ENCODE measurements around the gene CARD6.
"Not testable (repeated sequence)": the region's sequence is repeated elsewhere in the genome, so short reads cannot be mapped to it uniquely, and the experiment has no call there.

CARD6 gene

GRCh38 chr5:40841068-40841805 lies at the start of gene CARD6:
TSS of gene CARD6 (plus strand) at chr5:40841367. CDS start at chr5:40841383, 16 bp downstream.
- Histone ChIP-seq H3K4me3 (peak within 1 kb of the TSS in 9 of 10 experiments; percentile 9 to 69 (median 52); a peak in 16 of 20 replicates), H3K36me3 (peaks cover 0 to 26% (median 0%) of the 10 kb centered on the region in 11 experiments; a peak in 6 of 22 replicates), H4K20me1 (no peaks in the 10 kb centered on the region), H3K27me3 (peaks cover 0 to 22% (median 9%) of the 10 kb centered on the region in 11 experiments; a peak in 9 of 22 replicates), H3K27ac (peak within 1 kb of the TSS in 10 of 11 experiments; percentile 39 to 97 (median 76); a peak in 19 of 22 replicates), H3K4me1 (peaks cover 0 to 43% (median 12%) of the 10 kb centered on the region in 10 experiments; a peak in 17 of 20 replicates), H3K9ac (peak within 1 kb of the TSS in 10 of 11 experiments; percentile 16 to 95 (median 72); a peak in 19 of 22 replicates), H3K4me2 (peak within 1 kb of the TSS; percentile 42 to 96 (median 66)), H3K9me3 (replicated peaks in 1 of 11) (peaks cover 0 to under 1% (median 0%) of the 10 kb centered on the region in 11 experiments; a peak in 4 of 22 replicates)
- no peak for TF ChIP-seq Cebpa-rat (IDR thresholded peaks at IDR 0.05)

- Histone ChIP-seq H3K9ac (no peak overlapping the region), H3K27me3 (no peaks in the 10 kb centered on the region), H3K36me3 (peaks cover 15 to 72% (median 52%) of the 10 kb centered on the region in 11 experiments), H3K4me1 (peaks cover 9 to 30% (median 15%) of the 10 kb centered on the region in 10 experiments), H3K4me3 (no peak overlapping the region), H3K9me3 (replicated peaks in 1 of 11) (peaks cover 15 to 36% (median 24%) of the 10 kb centered on the region in 11 experiments), H3K4me2 (no peak overlapping the region), H4K20me1 (peaks cover 30 to 96% (median 81%) of the 10 kb centered on the region in 11 experiments; a peak in 21 of 22 replicates), H3K27ac (no peak overlapping the region)
- TF ChIP-seq Cebpa-rat (IDR thresholded peaks at IDR 0.05): no peak
Observed at GRCh38 chr5:40791715-40792139, 49.4 kb upstream of the CARD6 start.

- not testable (repeated sequence) for H3K27ac ChIP-seq, H3K9ac ChIP-seq, H3K27me3 ChIP-seq, H3K4me2 ChIP-seq, H3K4me3 ChIP-seq
- Histone ChIP-seq H4K20me1 (peaks cover 30 to 92% (median 85%) of the 10 kb centered on the region in 11 experiments; a peak in 21 of 22 replicates), H3K36me3 (peaks cover 13 to 63% (median 45%) of the 10 kb centered on the region in 11 experiments), H3K9me3 (replicated peaks in 1 of 11) (peaks cover 13 to 27% (median 16%) of the 10 kb centered on the region in 11 experiments), H3K4me1 (peaks cover 12 to 33% (median 18%) of the 10 kb centered on the region in 10 experiments)
Observed at GRCh38 chr5:40792691-40793090, 48.5 kb upstream of the CARD6 start.

- Histone ChIP-seq H3K4me1 (peaks cover 19 to 38% (median 24%) of the 10 kb centered on the region in 10 experiments), H4K20me1 (peaks cover 30 to 75% (median 72%) of the 10 kb centered on the region in 11 experiments; a peak in 21 of 22 replicates), H3K36me3 (peaks cover 0 to 47% (median 31%) of the 10 kb centered on the region in 11 experiments; a peak in 17 of 22 replicates), H3K9me3 (replicated peaks in 1 of 11) (peaks cover 0 to 10% (median 0%) of the 10 kb centered on the region in 11 experiments; a peak in 4 of 22 replicates)
- not testable (repeated sequence) for H3K9ac ChIP-seq, H3K27ac ChIP-seq, H3K4me3 ChIP-seq, H3K4me2 ChIP-seq, H3K27me3 ChIP-seq
Observed at GRCh38 chr5:40794340-40794739, 46.8 kb upstream of the CARD6 start.

GRCh38 chr5:40794877-40795276 lies 46.3 kb upstream of the CARD6 start:
- peaks cover 20 to 38% (median 28%) of the 10 kb centered on the region in 10 experiments for H3K4me1 ChIP-seq
- 0 out of 22 replicates have a peak overlapping the region, but pooled peaks of 1 of the 11 experiments have one; percentile 88 for H3K4me2 ChIP-seq
- peaks cover 30 to 70% (median 67%) of the 10 kb centered on the region in 11 experiments; a peak in 21 of 22 replicates for H4K20me1 ChIP-seq

GRCh38 chr5:40796487-40796889 lies 44.7 kb upstream of the CARD6 start:
- H3K36me3 ChIP-seq: peaks cover 0 to 34% (median 25%) of the 10 kb centered on the region in 11 experiments; a peak in 13 of 22 replicates
- H3K27ac ChIP-seq: peak overlapping the region in 9 of 11 experiments; percentile 86 to 95 (median 92); a peak in 16 of 22 replicates
- peaks cover 0 to 8% (median 0%) of the 10 kb centered on the region in 11 experiments; a peak in 2 of 22 replicates for H3K9me3 ChIP-seq (replicated peaks in 1 of 11)
- peak overlapping the region; percentile 75 to 95 (median 87) for H3K4me2 ChIP-seq
- H4K20me1 ChIP-seq: peaks cover 20 to 54% (median 51%) of the 10 kb centered on the region in 11 experiments; a peak in 21 of 22 replicates
- no peaks in the 10 kb centered on the region for H3K27me3 ChIP-seq
- 0 out of 22 replicates have a peak, but pooled peaks of 1 of the 11 experiments have one; percentile 10 for TF ChIP-seq Cebpa-rat (IDR thresholded peaks at IDR 0.05)
- H3K9ac ChIP-seq: peak overlapping the region; percentile 86 to 95 (median 89); a peak in 20 of 22 replicates
- peak overlapping the region; percentile 69 to 88 (median 80) for H3K4me3 ChIP-seq
- peaks cover 19 to 32% (median 30%) of the 10 kb centered on the region in 10 experiments for H3K4me1 ChIP-seq

More at GRCh38 chr5:40794877-40795276, 46.3 kb upstream of the CARD6 start:
- H3K27me3 ChIP-seq; H3K9me3 ChIP-seq (replicated peaks in 1 of 11); H3K9ac ChIP-seq; H3K27ac ChIP-seq; H3K4me3 ChIP-seq: not testable (repeated sequence)
- peaks cover 0 to 42% (median 27%) of the 10 kb centered on the region in 11 experiments; a peak in 16 of 22 replicates for H3K36me3 ChIP-seq

- peaks cover 18 to 32% (median 29%) of the 10 kb centered on the region in 10 experiments for H3K4me1 ChIP-seq
- H4K20me1 ChIP-seq: peaks cover 15 to 44% (median 41%) of the 10 kb centered on the region in 11 experiments; a peak in 21 of 22 replicates
- H3K9me3 ChIP-seq (replicated peaks in 1 of 11): peaks cover 0 to 8% (median 0%) of the 10 kb centered on the region in 11 experiments; a peak in 2 of 22 replicates
- peak overlapping the region; percentile 69 to 95 (median 91) for H3K27ac ChIP-seq
- H3K27me3 ChIP-seq: no peaks in the 10 kb centered on the region
- TF ChIP-seq Cebpa-rat (IDR thresholded peaks at IDR 0.05): no peak
- peak overlapping the region; percentile 75 to 95 (median 87) for H3K4me2 ChIP-seq
- H3K36me3 ChIP-seq: peaks cover 0 to 34% (median 25%) of the 10 kb centered on the region in 11 experiments; a peak in 13 of 22 replicates
- H3K4me3 ChIP-seq: peak overlapping the region; percentile 69 to 88 (median 80)
- H3K9ac ChIP-seq: peak overlapping the region; percentile 86 to 95 (median 89)
Observed at GRCh38 chr5:40797273-40798011, 43.7 kb upstream of the CARD6 start.

All from BLaER1 treated with 17β-estradiol and CSF1 and Interleukin-3, amounts not matched to agents 10 nM and 100 nM (cell line).